ENCODE measurements around the gene AKAP3.

AKAP3 gene

DNA sequence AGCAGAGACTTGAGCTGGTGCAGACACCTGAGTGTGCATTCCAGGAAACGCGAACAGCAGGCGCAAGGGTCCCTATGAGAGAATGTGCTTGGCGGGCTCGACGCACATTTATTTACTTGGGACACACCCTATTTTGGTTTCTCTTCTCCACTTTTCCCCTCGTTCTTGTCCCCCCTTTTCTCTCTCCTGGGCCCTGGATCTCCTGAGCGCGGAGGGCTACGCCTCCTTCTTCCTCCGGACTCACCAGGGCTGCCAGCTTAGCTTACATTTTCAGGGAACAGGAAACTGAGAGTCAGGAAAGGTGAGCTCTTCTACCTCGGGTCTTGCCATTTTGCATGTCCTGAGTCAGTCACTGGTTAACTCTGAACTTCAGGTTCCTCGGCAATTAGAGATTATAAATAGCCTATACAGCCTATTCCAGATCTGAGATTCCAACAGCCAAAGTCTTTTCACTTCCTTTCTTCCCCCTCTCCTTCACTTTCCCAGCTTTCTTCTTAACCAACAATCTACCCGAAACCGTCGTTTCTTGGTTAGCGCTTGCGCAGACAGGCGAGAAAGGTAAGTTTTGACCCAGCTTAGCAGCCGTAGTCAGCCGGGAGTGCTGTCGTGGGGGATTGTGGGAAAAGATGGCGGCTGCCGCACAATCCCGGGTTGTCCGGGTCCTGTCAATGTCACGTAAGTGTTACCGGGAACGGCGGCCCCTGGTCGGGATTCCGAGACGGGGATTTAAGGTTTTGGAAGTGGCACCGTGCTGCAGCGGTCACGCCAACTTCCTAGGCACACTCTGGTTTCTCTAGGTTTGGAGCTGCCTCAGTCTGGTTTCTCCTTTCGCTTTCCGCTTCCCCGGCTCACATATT is at the start of gene AKAP3, which contains the start of gene NDUFA9 (continued):
- TF ChIP-seq, protein P1, sequence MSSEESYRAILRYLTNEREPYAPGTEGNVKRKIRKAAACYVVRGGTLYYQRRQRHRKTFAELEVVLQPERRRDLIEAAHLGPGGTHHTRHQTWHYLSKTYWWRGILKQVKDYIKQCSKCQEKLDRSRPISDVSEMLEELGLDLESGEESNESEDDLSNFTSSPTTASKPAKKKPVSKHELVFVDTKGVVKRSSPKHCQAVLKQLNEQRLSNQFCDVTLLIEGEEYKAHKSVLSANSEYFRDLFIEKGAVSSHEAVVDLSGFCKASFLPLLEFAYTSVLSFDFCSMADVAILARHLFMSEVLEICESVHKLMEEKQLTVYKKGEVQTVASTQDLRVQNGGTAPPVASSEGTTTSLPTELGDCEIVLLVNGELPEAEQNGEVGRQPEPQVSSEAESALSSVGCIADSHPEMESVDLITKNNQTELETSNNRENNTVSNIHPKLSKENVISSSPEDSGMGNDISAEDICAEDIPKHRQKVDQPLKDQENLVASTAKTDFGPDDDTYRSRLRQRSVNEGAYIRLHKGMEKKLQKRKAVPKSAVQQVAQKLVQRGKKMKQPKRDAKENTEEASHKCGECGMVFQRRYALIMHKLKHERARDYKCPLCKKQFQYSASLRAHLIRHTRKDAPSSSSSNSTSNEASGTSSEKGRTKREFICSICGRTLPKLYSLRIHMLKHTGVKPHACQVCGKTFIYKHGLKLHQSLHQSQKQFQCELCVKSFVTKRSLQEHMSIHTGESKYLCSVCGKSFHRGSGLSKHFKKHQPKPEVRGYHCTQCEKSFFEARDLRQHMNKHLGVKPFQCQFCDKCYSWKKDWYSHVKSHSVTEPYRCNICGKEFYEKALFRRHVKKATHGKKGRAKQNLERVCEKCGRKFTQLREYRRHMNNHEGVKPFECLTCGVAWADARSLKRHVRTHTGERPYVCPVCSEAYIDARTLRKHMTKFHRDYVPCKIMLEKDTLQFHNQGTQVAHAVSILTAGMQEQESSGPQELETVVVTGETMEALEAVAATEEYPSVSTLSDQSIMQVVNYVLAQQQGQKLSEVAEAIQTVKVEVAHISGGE (tag by site-specific recombination; conservative IDR thresholded peaks at IDR 0.05; ENCODE audit: low read depth): peak; percentile 60
- TF ChIP-seq ZNF223 (tag by site-specific recombination; IDR thresholded peaks at IDR 0.05) (no peak), SP7 (tag by site-specific recombination; IDR thresholded peaks at IDR 0.05) (peak; percentile 28; the same call in 1 of the 2 replicates), ZNF707 (tag by site-specific recombination; IDR thresholded peaks at IDR 0.05) (no peak), ZNF362 (tag by site-specific recombination; IDR thresholded peaks at IDR 0.05) (no peak), ZNF660 (tag by site-specific recombination; IDR thresholded peaks at IDR 0.05) (peak; percentile 42; the same call in 1 of the 2 replicates), ZNF677 (tag by site-specific recombination; IDR thresholded peaks at IDR 0.05) (no peak), ZBTB20 (tag by site-specific recombination; IDR thresholded peaks at IDR 0.05) (peak; percentile 55), BCL11B (tag by site-specific recombination; IDR thresholded peaks at IDR 0.05; ENCODE audit: low read depth) (no peak), ZNF830 (tag by site-specific recombination; IDR thresholded peaks at IDR 0.05; ENCODE audit: low read depth) (no peak), IKZF3 (tag by site-specific recombination; IDR thresholded peaks at IDR 0.05) (no peak), ZFP41 (tag by site-specific recombination; IDR thresholded peaks at IDR 0.05; ENCODE audit: borderline replicate concordance) (no peak), ZNF341 (tag by site-specific recombination; IDR thresholded peaks at IDR 0.05; ENCODE audit: low read depth) (peak; percentile 29; the same call in 1 of the 2 replicates), ZNF366 (tag by site-specific recombination; conservative IDR thresholded peaks at IDR 0.05) (peak; percentile 90), ZNF350 (tag by site-specific recombination; IDR thresholded peaks at IDR 0.05) (no peak), SALL2 (tag by site-specific recombination; IDR thresholded peaks at IDR 0.05; ENCODE audit: borderline replicate concordance) (no peak), ZSCAN23 (tag by site-specific recombination; IDR thresholded peaks at IDR 0.05) (no peak), ZNF521 (tag by site-specific recombination; IDR thresholded peaks at IDR 0.05) (no peak), ZNF629 (tag by site-specific recombination; IDR thresholded peaks at IDR 0.05) (0 out of 2 replicates have a peak, but pooled peaks have one; percentile 15), ZBTB7A (tag by site-specific recombination; IDR thresholded peaks at IDR 0.05; ENCODE audit: low read depth) (no peak), ZNF157 (tag by site-specific recombination; IDR thresholded peaks at IDR 0.05) (no peak), ZNF23 (tag by site-specific recombination; IDR thresholded peaks at IDR 0.05; ENCODE audit: borderline replicate concordance) (no peak)
- TF ChIP-seq, protein P2, sequence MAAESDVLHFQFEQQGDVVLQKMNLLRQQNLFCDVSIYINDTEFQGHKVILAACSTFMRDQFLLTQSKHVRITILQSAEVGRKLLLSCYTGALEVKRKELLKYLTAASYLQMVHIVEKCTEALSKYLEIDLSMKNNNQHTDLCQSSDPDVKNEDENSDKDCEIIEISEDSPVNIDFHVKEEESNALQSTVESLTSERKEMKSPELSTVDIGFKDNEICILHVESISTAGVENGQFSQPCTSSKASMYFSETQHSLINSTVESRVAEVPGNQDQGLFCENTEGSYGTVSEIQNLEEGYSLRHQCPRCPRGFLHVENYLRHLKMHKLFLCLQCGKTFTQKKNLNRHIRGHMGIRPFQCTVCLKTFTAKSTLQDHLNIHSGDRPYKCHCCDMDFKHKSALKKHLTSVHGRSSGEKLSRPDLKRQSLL (tag by site-specific recombination; IDR thresholded peaks at IDR 0.05): no peak
- TF ChIP-seq, protein P3, sequence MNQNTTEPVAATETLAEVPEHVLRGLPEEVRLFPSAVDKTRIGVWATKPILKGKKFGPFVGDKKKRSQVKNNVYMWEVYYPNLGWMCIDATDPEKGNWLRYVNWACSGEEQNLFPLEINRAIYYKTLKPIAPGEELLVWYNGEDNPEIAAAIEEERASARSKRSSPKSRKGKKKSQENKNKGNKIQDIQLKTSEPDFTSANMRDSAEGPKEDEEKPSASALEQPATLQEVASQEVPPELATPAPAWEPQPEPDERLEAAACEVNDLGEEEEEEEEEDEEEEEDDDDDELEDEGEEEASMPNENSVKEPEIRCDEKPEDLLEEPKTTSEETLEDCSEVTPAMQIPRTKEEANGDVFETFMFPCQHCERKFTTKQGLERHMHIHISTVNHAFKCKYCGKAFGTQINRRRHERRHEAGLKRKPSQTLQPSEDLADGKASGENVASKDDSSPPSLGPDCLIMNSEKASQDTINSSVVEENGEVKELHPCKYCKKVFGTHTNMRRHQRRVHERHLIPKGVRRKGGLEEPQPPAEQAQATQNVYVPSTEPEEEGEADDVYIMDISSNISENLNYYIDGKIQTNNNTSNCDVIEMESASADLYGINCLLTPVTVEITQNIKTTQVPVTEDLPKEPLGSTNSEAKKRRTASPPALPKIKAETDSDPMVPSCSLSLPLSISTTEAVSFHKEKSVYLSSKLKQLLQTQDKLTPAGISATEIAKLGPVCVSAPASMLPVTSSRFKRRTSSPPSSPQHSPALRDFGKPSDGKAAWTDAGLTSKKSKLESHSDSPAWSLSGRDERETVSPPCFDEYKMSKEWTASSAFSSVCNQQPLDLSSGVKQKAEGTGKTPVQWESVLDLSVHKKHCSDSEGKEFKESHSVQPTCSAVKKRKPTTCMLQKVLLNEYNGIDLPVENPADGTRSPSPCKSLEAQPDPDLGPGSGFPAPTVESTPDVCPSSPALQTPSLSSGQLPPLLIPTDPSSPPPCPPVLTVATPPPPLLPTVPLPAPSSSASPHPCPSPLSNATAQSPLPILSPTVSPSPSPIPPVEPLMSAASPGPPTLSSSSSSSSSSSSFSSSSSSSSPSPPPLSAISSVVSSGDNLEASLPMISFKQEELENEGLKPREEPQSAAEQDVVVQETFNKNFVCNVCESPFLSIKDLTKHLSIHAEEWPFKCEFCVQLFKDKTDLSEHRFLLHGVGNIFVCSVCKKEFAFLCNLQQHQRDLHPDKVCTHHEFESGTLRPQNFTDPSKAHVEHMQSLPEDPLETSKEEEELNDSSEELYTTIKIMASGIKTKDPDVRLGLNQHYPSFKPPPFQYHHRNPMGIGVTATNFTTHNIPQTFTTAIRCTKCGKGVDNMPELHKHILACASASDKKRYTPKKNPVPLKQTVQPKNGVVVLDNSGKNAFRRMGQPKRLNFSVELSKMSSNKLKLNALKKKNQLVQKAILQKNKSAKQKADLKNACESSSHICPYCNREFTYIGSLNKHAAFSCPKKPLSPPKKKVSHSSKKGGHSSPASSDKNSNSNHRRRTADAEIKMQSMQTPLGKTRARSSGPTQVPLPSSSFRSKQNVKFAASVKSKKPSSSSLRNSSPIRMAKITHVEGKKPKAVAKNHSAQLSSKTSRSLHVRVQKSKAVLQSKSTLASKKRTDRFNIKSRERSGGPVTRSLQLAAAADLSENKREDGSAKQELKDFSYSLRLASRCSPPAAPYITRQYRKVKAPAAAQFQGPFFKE (tag by site-specific recombination; IDR thresholded peaks at IDR 0.05; ENCODE audit: borderline replicate concordance): no peak
- TF ChIP-seq, protein P4, sequence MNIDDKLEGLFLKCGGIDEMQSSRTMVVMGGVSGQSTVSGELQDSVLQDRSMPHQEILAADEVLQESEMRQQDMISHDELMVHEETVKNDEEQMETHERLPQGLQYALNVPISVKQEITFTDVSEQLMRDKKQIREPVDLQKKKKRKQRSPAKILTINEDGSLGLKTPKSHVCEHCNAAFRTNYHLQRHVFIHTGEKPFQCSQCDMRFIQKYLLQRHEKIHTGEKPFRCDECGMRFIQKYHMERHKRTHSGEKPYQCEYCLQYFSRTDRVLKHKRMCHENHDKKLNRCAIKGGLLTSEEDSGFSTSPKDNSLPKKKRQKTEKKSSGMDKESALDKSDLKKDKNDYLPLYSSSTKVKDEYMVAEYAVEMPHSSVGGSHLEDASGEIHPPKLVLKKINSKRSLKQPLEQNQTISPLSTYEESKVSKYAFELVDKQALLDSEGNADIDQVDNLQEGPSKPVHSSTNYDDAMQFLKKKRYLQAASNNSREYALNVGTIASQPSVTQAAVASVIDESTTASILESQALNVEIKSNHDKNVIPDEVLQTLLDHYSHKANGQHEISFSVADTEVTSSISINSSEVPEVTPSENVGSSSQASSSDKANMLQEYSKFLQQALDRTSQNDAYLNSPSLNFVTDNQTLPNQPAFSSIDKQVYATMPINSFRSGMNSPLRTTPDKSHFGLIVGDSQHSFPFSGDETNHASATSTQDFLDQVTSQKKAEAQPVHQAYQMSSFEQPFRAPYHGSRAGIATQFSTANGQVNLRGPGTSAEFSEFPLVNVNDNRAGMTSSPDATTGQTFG (tag by site-specific recombination; IDR thresholded peaks at IDR 0.05; ENCODE audit: borderline replicate concordance): no peak
